ENCODE data around the gene SLX4. TPM values are rescaled to one million over a fixed set of nuclear protein-coding genes. Genes with fewer than 3 reads are reported as not detected.

Gene SLX4
- polyA plus RNA-seq, 4 donors, result 4.6 to 5.5 (median 5.2) TPM

GRCh38 chr16:3607161-3607560 is 4.2 kb downstream of the SLX4 start:
- DNase-seq (ENCODE audit: low read depth in 4 of 4, low spot score in 3 of 4), result no peak

GRCh38 chr16:3606441-3606840 is 5.0 kb downstream of the SLX4 start:
- no peak for DNase-seq (ENCODE audit: low read depth in 4 of 4, low spot score in 3 of 4)

GRCh38 chr16:3602320-3602653 is 9.1 kb downstream of the SLX4 start:
- no peak for DNase-seq (ENCODE audit: low read depth in 4 of 4, low spot score in 3 of 4)

GRCh38 chr16:3601614-3602319 is 9.6 kb downstream of the SLX4 start:
- DNase-seq (ENCODE audit: low read depth in 4 of 4, low spot score in 3 of 4), result no peak

- DNase-seq (ENCODE audit: low read depth in 4 of 4, low spot score in 3 of 4), result no peak
These were observed 11.5 kb downstream of the SLX4 start for GRCh38 chr16:3599922-3600321.

GRCh38 chr16:3599121-3599520 is 12.3 kb downstream of the SLX4 start:
- DNase-seq (ENCODE audit: low read depth in 4 of 4, low spot score in 3 of 4), result no peak

- DNase-seq (ENCODE audit: low read depth in 4 of 4, low spot score in 3 of 4), result no peak
These were observed 13.2 kb downstream of the SLX4 start for GRCh38 chr16:3598236-3598635.

- DNase-seq (ENCODE audit: low read depth in 4 of 4, low spot score in 3 of 4), result no peak
These were observed 13.7 kb downstream of the SLX4 start for GRCh38 chr16:3597676-3598075.

- no peak for DNase-seq (ENCODE audit: low read depth in 4 of 4, low spot score in 3 of 4)
These were observed 14.2 kb downstream of the SLX4 start for GRCh38 chr16:3597226-3597625.

GRCh38 chr16:3596101-3596861 is 15.1 kb downstream of the SLX4 start:
- DNase-seq (ENCODE audit: low read depth in 4 of 4, low spot score in 3 of 4), result no peak

GRCh38 chr16:3595521-3596021 is 15.8 kb downstream of the SLX4 start:
- no peak for DNase-seq (ENCODE audit: low read depth in 4 of 4, low spot score in 3 of 4)

- DNase-seq (ENCODE audit: low read depth in 4 of 4, low spot score in 3 of 4), result no peak
These were observed 16.3 kb downstream of the SLX4 start for GRCh38 chr16:3595110-3595486.

- no peak for DNase-seq (ENCODE audit: low read depth in 4 of 4, low spot score in 3 of 4)
These were observed 16.9 kb downstream of the SLX4 start for GRCh38 chr16:3594316-3595109.

- DNase-seq (ENCODE audit: low read depth in 4 of 4, low spot score in 3 of 4), result no peak
These were observed 18.8 kb downstream of the SLX4 start for GRCh38 chr16:3592559-3592958.

- no peak for DNase-seq (ENCODE audit: low read depth in 4 of 4, low spot score in 3 of 4)
These were observed 19.4 kb downstream of the SLX4 start for GRCh38 chr16:3591991-3592390.

GRCh38 chr16:3591436-3591803 is 20.0 kb downstream of the SLX4 start:
- no peak for DNase-seq (ENCODE audit: low read depth in 4 of 4, low spot score in 3 of 4)

- no peak for DNase-seq (ENCODE audit: low read depth in 4 of 4, low spot score in 3 of 4)
These were observed 20.5 kb downstream of the SLX4 start for GRCh38 chr16:3590736-3591435.

- no peak for DNase-seq (ENCODE audit: low read depth in 4 of 4, low spot score in 3 of 4)
These were observed 21.3 kb downstream of the SLX4 start for GRCh38 chr16:3589991-3590701.

GRCh38 chr16:3589441-3589921 is 21.9 kb downstream of the SLX4 start:
- DNase-seq (ENCODE audit: low read depth in 4 of 4, low spot score in 3 of 4), result no peak

GRCh38 chr16:3589001-3589400 is 22.4 kb downstream of the SLX4 start:
- no peak for DNase-seq (ENCODE audit: low read depth in 4 of 4, low spot score in 3 of 4)

All from right renal pelvis (tissue), 4 donors.